Femur (tissue), 1 donor: ENCODE results near the gene CYP2A13.
"Not testable (repeated sequence)": the region's sequence is repeated elsewhere in the genome, so short reads cannot be mapped to it uniquely, and the experiment has no call there.

Source experiments
- DNase-seq: peaks from one replicate; pipeline ENCODE4 v3.0.0-alpha.2; 2017

CYP2A13 gene

DNA sequence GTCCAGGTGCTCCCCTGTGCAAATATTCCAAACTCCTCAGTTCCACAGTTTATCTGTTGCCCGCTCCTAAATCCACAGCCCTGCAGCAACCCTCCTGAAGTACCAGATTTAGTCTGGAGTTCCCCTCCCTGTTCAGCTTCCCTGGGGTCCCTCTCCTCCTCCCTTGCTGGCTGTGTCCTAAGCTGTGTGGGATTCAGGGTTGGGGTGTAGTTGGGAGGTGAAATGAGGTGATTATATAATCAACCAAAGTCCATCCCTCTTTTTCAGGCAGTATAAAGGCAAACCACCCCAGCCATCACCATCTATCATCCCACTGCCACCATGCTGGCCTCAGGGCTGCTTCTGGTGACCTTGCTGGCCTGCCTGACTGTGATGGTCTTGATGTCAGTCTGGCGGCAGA, at the start of gene CYP2A13:
Gene CYP2A13, plus strand, starts transcription at position 301 of the 400 bp plus-strand sequence. Its CDS starts 21 bp downstream, at position 322.
- no peak for DNase-seq

- DNase-seq: no peak
Measured at GRCh38 chr19:41039806-41040205, 48.4 kb upstream of the CYP2A13 start.

- not testable (repeated sequence) for DNase-seq
Measured at GRCh38 chr19:41045095-41045494, 43.2 kb upstream of the CYP2A13 start.

GRCh38 chr19:41050426-41050825, 37.8 kb upstream of the CYP2A13 start:
- no peak for DNase-seq

DNA sequence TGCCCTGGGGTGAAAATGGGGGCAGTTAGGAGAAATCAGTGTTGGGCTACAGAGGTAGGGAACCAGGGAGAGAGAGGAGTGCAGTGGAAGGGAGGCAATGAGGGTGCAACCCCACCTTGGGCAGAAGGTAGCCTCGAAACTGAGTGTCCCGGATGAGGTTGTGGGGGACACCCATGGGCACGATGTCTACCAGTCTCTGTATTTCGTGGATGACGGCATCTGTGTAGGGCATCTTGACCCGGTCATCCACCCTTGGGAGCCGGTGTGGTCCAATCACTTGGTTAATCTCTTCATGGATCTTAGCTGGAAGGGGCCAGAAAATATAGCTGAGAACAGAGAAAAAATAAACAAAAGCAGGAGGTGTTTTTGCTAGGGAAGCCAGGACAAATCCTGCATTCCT, 36.1 kb upstream of the CYP2A13 start:
- not testable (repeated sequence) for DNase-seq

GRCh38 chr19:41053331-41053730, 34.9 kb upstream of the CYP2A13 start:
- not testable (repeated sequence) for DNase-seq

GRCh38 chr19:41064974-41065569, 23.2 kb upstream of the CYP2A13 start:
- DNase-seq: no peak

- DNase-seq: no peak
Measured at GRCh38 chr19:41076286-41076685, 12.0 kb upstream of the CYP2A13 start.

GRCh38 chr19:41083516-41083915, 4.7 kb upstream of the CYP2A13 start:
- no peak for DNase-seq

DNA sequence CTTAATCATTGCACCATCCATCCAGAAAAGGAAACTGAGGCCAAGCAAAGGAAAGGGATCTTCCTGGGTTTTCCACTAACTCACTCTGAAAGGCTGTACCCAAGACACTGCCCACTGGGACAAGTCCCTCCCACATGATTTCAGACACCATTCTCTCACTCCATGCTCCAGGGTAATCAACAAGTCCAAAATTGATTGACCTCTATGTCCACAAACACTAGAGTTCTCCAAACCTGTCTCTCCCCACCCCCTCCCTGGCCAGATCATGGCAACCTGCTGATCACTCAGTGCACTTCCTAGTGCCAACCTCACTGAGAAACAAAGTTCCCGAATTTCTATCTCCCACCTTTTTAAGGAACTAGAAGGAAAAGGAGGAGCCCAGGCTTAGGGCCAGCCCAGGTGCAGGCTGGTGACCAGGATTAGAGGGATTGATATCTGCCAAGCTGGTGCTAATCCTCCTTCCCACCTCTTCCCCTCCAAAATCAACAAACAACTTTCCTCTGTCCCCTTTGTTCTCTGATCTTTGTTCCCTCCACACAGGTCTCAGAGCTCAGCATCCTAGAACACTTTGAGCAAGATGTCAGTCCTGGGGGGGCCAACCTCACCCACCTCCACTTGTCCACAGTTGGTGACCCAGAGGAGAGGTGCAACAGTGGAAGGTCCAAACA, 2.4 kb upstream of the CYP2A13 start:
- DNase-seq: no peak

- no peak for DNase-seq
Measured at GRCh38 chr19:41089959-41090358, 1.7 kb downstream of the CYP2A13 start.

DNA sequence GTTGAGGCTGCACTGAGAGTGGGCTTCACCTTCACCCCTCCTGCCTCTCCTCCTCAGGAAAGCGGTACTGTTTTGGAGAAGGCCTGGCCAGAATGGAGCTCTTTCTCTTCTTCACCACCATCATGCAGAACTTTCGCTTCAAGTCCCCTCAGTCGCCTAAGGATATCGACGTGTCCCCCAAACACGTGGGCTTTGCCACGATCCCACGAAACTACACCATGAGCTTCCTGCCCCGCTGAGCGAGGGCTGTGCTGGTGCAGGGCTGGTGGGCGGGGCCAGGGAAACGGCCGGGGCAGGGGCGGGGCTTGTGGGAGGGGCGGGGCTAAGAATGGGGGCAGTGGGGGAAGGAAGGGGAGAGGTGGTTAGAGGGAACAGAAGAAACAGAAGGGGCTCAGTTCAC, 7.5 kb downstream of the CYP2A13 start:
- DNase-seq: no peak

- no peak for DNase-seq
Measured at GRCh38 chr19:41096353-41096752, 8.1 kb downstream of the CYP2A13 start.

GRCh38 chr19:41097302-41097701, 9.1 kb downstream of the CYP2A13 start:
- no peak for DNase-seq

GRCh38 chr19:41098762-41099161, 10.5 kb downstream of the CYP2A13 start:
- no peak for DNase-seq

DNA sequence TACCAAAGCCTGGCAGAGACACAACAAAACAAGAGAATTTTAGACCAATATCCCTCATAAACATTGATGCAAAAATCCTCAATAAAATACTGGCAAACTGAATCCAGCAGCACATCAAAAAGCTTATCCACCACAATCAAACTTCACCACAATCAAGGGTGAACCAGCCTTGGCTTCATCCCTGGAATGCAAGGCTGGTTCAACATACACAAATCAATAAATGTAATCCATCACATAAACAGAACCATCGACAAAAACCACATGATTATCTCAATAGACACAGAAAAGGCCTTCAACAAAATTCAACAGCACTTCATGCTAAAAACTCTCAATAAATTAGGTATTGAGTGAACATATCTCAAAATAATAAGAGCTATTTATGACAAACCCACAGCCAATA, 14.0 kb downstream of the CYP2A13 start:
- not testable (repeated sequence) for DNase-seq

DNA sequence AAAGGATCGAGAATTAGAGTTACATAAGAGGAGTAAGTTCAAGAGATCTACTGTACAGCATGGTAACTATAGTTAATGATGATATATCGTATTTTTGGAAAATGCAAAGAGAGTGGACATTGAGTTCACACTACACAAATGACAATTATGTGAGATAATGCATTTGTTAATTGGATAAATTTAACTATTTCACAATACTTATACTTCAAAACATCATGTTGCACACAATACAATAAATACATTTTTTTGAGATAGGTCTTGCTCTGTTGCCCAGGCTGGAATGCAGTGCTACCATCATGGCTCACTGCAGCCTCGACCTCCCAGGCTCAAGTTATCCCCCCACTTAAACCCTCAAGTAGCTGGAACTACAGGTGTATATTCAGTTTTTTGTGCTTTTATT, 17.9 kb downstream of the CYP2A13 start:
- no peak for DNase-seq

DNA sequence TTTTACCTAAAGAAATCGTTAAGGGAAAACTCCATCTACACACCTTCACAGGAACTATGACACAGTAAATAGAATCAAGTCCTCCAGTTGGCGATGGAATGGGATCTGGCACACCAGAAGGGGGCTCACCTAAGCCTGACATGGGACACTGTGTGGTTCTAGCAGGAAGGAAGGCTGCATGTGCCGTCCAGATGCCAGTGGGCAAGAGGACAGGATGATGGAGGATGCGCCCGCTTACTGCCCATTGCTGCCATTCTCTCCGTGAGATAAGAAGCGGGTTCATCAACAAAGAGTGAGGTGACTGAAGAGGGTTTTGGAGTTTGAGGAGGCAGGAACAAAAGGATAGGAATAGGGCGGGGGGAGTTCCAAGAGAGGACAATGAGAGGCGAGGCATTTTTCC, 23.0 kb downstream of the CYP2A13 start:
- DNase-seq: no peak

GRCh38 chr19:41111750-41112295, 23.6 kb downstream of the CYP2A13 start:
- DNase-seq: no peak

DNA sequence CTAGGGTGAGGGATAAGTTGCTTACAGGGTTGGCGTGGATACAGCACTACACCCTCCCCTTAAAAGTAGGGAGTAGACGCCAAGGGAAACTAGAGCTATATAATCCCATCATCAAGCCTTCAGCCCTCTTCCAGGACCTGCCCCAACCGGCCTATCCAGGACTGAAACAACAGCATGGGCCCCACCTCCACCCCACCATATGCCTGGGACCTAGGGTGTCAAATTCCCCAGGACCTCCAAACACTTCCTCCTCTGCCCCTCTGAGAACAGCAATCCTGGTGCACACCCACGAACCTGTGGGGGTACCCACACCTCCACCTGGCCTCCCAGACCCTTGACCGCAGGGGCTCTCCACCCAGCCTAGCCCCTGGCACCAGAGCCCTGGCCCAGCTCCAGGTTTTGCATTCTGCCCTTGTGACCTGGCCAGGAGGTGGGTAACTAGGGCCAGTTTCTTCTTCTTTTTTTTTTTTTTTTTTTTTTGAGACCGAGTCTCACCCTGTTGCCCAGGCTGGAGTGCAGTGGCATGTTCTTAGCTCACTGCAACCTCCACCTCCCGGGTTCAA, 24.6 kb downstream of the CYP2A13 start:
- DNase-seq: no peak

DNA sequence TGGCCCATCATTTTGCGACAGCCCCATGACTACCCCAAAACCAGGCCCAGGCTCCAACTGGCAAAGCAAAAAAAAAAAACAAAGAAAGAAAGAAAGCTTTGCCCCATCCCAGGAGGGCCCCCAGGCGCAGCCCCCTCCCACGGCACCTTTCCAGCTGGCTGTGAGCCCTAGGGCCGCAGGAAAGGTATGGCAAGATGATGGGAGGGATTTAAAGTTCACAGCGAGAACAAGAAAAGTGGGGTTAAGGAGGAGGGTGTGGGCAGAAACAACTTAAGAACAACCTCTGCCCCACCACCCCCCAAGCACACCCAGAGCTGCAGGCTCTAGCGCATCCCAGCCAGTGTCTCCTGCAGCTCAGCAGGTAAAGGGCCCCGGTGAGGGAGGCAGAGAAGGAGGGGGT, 25.9 kb downstream of the CYP2A13 start, which contains the start of gene CYP2F1:
Gene CYP2F1, plus strand, starts transcription at position 301 of the 400 bp plus-strand sequence. CDS start 1,757 bp downstream, outside the sequence.
- DNase-seq: no peak

- DNase-seq: no peak
Measured at GRCh38 chr19:41116261-41116660, 28.0 kb downstream of the CYP2A13 start.

GRCh38 chr19:41120929-41121911, 33.0 kb downstream of the CYP2A13 start:
- DNase-seq: not testable (repeated sequence)
